ELF-1 (cell line): ENCODE data around the gene TCIRG1.

Experiments
- DNase-seq: peaks from one replicate; pipeline ENCODE4 v3.0.0-alpha.2; 2016; ENCODE audit warnings: low read depth, low spot score

Gene TCIRG1

GRCh38 chr11:68004551-68005335, 34.1 kb upstream of the TCIRG1 start:
- no peak for DNase-seq

- DNase-seq, result no peak
These were observed 32.1 kb upstream of the TCIRG1 start for GRCh38 chr11:68006606-68007166.

GRCh38 chr11:68007498-68008380, 31.1 kb upstream of the TCIRG1 start:
- no peak for DNase-seq

- DNase-seq, result no peak
These were observed 30.2 kb upstream of the TCIRG1 start for GRCh38 chr11:68008381-68009337.

GRCh38 chr11:68009391-68010089, 29.3 kb upstream of the TCIRG1 start:
- DNase-seq, result no peak

GRCh38 chr11:68010090-68011041, 28.5 kb upstream of the TCIRG1 start, which contains the start of gene ALDH3B1:
TSS of gene ALDH3B1 (plus strand) at chr11:68010327. CDS start at chr11:68015298, 4,971 bp downstream.
- peak; percentile 84 for DNase-seq

GRCh38 chr11:68011051-68011943, 27.5 kb upstream of the TCIRG1 start:
- no peak for DNase-seq

- no peak for DNase-seq
These were observed 26.6 kb upstream of the TCIRG1 start for GRCh38 chr11:68012044-68012842.

GRCh38 chr11:68012843-68013610, 25.8 kb upstream of the TCIRG1 start:
- DNase-seq, result peak; percentile 64

GRCh38 chr11:68013611-68014156, 25.1 kb upstream of the TCIRG1 start:
- DNase-seq, result no peak

- no peak for DNase-seq
These were observed 24.5 kb upstream of the TCIRG1 start for GRCh38 chr11:68014157-68014946.

- DNase-seq, result no peak
These were observed 23.8 kb upstream of the TCIRG1 start for GRCh38 chr11:68014947-68015447.

GRCh38 chr11:68015467-68015866, 23.4 kb upstream of the TCIRG1 start:
- no peak for DNase-seq

- DNase-seq, result no peak
These were observed 22.5 kb upstream of the TCIRG1 start for GRCh38 chr11:68016161-68016903.
